GM10248 (cell line): ENCODE measurements around the gene TM4SF20.

Experiments used
- CTCF ChIA-PET: fragments of 300-600 bp; sonication (Branson Sonifier 250); formaldehyde crosslinking; extraction: SDS; loops from one replicate; lab custom pipeline; 2021; ENCODE audit warnings: antibody characterized with exemption; lab: Yijun Ruan, JAX
- POLR2A ChIA-PET: fragments of 350-650 bp; sonication (Branson Sonifier 250); formaldehyde crosslinking; extraction: SDS; loops from one replicate; lab custom pipeline; 2020; ENCODE audit warnings: antibody characterized with exemption; lab: Yijun Ruan, JAX
- DNase-seq: peaks from one replicate; pipeline ENCODE4 v3.0.0; 2012; ENCODE audit errors: extremely low spot score
- CTCF ChIP-seq: IDR thresholded peaks from 2 replicates; pipeline ENCODE4 v1.5.1; 2012; ENCODE audit warnings: mild to moderate bottlenecking, low read depth; ENCODE audit errors: extremely low read depth, missing control alignments, control extremely low read depth

Gene TM4SF20

GRCh38 chr2:227379095-227379494 is at the start of gene TM4SF20:
TM4SF20 (minus strand) TSS chr2:227379306; CDS start chr2:227379268, 38 bp downstream.
- CTCF ChIA-PET: interaction anchor here (1.0 to 3.0 kb wide), 3 partner anchors 19 to 387 kb away, joined by 3 to 9 read pairs (median 3); no protein-coding TSS in a partner anchor
- POLR2A ChIA-PET: no interaction called here
- TF ChIP-seq CTCF: no peak
- DNase-seq: no peak

- DNase-seq: no peak
- TF ChIP-seq CTCF: no peak
- CTCF ChIA-PET: interaction anchor here (0.9 to 1.3 kb wide), 3 partner anchors 9 to 34 kb away, joined by 3 read pairs; no protein-coding TSS in a partner anchor
- POLR2A ChIA-PET: no interaction called here
These were observed 49.7 kb upstream of the TM4SF20 start for GRCh38 chr2:227428731-227429285.

GRCh38 chr2:227423656-227424499 is 44.8 kb upstream of the TM4SF20 start:
- ChIA-PET CTCF (no interaction called here), POLR2A (no interaction called here)
- DNase-seq: no peak
- no peak for TF ChIP-seq CTCF

GRCh38 chr2:227420087-227421052 is 41.3 kb upstream of the TM4SF20 start:
- no peak for TF ChIP-seq CTCF
- ChIA-PET CTCF (interaction anchor here (0.9 to 1.5 kb wide), 4 partner anchors 8 to 49 kb away, joined by 3 to 6 read pairs (median 3); no protein-coding TSS in a partner anchor), POLR2A (no interaction called here)
- no peak for DNase-seq

GRCh38 chr2:227416701-227417100 is 37.6 kb upstream of the TM4SF20 start:
- POLR2A ChIA-PET: interaction anchor here (0.5 kb wide), 1 partner anchor 31 kb away, joined by 5 read pairs; no protein-coding TSS in a partner anchor
- no peak for DNase-seq
- no peak for TF ChIP-seq CTCF
- CTCF ChIA-PET: interaction anchor here (1.2 to 1.3 kb wide), 2 partner anchors 16 to 178 kb away, joined by 3 to 6 read pairs; no protein-coding TSS in a partner anchor
